ENCODE data around the gene DCLK3. TPM values are rescaled to one million over a fixed set of nuclear protein-coding genes. Genes with fewer than 3 reads are reported as not detected.

Gene DCLK3
- total RNA-seq, 1 donor from 2014 or later, result not detected

DNA sequence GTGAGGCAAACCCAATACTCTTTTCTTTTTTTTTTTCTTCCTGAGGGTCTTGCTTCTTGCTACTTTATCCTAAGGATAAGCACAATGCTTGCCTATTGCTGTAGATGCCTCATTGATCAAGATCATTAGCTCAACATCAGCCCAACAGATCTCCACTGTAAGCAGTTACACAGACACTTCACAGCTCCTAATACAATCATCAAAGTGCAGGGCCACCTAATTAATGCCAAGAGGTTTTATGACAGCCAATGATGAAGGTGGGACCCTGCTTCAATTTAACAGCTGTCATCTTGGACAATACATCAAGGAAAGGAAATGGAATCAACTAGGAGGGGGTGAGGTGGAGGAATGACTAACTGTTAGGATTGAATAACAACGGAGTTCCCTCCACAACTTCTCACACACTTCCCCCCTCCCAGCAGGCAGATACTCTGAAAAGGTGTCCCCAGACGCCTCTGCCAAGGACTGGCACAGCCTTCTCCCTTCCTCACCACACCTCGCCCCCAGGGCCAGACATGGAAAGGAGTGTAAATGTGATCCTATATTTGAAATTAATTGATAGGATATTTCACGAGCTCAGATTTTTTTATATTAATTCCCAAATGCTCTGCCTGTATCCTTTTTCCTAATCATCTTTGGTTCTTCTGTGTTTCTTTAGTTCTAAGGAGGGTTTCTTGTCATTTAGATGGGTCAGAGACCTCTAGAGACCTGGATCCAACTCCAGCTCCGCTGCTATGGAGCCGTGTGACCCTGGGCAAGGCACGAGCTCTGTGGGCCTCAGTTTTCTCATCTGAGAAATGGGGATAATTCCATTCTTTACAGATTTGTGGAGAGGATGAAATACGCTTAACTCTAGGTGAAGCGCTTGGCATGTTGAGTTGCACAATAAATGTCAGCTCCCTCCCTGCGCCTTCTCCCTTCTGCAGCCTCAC, 1.2 kb downstream of the DCLK3 start:
- no peak for DNase-seq (ENCODE audit: low spot score in 2 of 2)
- peaks cover 0 to 2% of the 10 kb centered on the region in 2 donors for H3K4me1 ChIP-seq
- H3K9me3 ChIP-seq, result no peaks in the 10 kb centered on the region
- H3K27ac ChIP-seq, result no peak overlapping the region
- H3K27me3 ChIP-seq, result peaks cover 5% of the 10 kb centered on the region
- TF ChIP-seq, protein P1, sequence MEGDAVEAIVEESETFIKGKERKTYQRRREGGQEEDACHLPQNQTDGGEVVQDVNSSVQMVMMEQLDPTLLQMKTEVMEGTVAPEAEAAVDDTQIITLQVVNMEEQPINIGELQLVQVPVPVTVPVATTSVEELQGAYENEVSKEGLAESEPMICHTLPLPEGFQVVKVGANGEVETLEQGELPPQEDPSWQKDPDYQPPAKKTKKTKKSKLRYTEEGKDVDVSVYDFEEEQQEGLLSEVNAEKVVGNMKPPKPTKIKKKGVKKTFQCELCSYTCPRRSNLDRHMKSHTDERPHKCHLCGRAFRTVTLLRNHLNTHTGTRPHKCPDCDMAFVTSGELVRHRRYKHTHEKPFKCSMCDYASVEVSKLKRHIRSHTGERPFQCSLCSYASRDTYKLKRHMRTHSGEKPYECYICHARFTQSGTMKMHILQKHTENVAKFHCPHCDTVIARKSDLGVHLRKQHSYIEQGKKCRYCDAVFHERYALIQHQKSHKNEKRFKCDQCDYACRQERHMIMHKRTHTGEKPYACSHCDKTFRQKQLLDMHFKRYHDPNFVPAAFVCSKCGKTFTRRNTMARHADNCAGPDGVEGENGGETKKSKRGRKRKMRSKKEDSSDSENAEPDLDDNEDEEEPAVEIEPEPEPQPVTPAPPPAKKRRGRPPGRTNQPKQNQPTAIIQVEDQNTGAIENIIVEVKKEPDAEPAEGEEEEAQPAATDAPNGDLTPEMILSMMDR (IDR thresholded peaks at IDR 0.05), result no peak
- no peaks in the 10 kb centered on the region for H3K36me3 ChIP-seq
- intact Hi-C loops (cut with DNase I), result no loop called here
- no peak overlapping the region for H3K4me3 ChIP-seq

DNA sequence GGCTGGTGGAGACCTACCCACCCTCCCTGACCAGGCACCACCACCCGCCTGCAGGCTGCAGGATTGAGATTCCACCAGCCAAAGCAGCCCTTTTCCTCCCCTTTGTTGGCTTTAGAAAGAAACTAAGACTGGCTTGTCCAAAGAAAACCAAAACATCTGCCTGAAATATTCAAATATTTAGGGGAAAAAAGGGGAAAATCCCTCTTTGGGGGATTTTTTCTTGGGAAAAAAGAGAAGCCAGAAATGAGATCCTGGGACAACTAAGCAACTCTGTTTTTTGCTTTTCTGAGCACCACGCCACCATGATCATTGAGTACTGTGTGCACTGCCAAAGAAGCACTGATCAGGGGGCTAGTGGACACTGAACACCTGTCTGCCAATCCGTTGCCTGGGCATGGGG, 2.6 kb downstream of the DCLK3 start:
- Histone ChIP-seq H3K27ac (no peak overlapping the region), H3K9me3 (no peaks in the 10 kb centered on the region), H3K4me1 (peaks cover 0 to 2% of the 10 kb centered on the region in 2 donors), H3K27me3 (peaks cover 5% of the 10 kb centered on the region), H3K4me3 (no peak overlapping the region), H3K36me3 (no peaks in the 10 kb centered on the region)
- intact Hi-C loops (cut with DNase I), result no loop called here
- no peak for DNase-seq (ENCODE audit: low spot score in 2 of 2)
- TF ChIP-seq, protein P1 (IDR thresholded peaks at IDR 0.05), result no peak

DNA sequence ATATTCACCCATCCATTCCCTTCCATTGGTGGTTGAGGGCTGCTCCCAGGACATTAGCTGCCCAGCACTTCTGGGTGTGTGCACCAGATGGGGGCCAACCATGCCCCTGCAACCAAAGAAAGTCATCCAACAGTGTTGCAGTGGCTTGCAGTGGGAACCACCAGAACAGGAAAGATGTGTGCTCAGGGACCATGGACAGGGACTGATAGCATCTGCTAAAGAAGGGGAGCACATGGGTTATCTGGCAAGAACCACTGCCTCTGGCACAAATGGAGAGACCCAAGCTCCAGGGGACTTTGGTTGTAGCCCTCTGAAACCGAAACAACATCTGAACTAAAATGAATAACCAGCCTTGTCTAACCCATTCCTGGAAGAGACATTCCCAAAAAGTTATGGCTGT, 8.1 kb downstream of the DCLK3 start:
- H3K36me3 ChIP-seq, result no peaks in the 10 kb centered on the region
- TF ChIP-seq, protein P1 (IDR thresholded peaks at IDR 0.05), result no peak
- H3K27ac ChIP-seq, result no peak overlapping the region
- H3K27me3 ChIP-seq, result no peaks in the 10 kb centered on the region
- H3K4me1 ChIP-seq, result no peaks in the 10 kb centered on the region
- no peak for DNase-seq (ENCODE audit: low spot score in 2 of 2)
- intact Hi-C loops (cut with DNase I), result no loop called here
- no peak overlapping the region for H3K4me3 ChIP-seq
- no peaks in the 10 kb centered on the region for H3K9me3 ChIP-seq

DNA sequence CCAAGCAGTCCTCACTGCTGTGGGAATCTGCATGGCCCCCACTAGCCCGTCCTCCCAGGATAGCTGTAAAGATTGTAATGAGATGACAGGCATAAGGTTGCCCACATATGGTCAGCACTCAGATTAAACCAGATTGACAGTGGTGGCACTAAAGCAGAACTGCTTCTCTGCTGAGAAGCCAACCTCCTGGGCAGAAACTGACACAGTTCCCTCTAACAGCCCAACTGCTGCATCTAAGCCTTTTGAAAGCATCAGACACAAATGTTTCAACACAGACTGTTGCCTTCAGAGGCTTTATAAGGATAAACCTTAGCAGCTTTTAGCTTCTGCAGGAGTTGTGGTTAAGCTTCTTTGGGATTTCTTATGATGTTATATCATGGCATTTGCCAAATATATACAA, 13.0 kb downstream of the DCLK3 start:
- TF ChIP-seq, protein P1 (IDR thresholded peaks at IDR 0.05), result no peak
- intact Hi-C loops (cut with DNase I), result no loop called here
- H3K9me3 ChIP-seq, result no peaks in the 10 kb centered on the region

DNA sequence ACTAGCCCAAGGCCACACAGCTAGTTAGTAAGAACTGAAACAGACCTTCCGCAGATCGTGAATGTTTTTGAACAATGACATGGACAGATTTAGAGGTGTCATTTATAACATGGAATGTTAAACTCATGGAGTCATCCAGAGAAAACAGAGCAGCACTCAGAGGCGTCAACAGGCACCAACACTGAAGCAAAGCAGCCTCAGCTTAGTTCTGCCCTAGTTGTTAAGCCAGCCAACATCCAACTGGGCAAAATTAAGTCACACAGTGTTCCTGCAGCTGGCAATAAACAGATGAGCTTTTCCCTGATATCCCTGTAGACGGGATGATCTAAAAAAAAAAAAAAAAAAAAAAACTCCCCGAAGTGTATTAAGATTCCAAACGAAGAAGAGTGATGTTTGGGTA, 13.6 kb downstream of the DCLK3 start:
- H3K27ac ChIP-seq, result no peak overlapping the region
- TF ChIP-seq, protein P1 (IDR thresholded peaks at IDR 0.05), result no peak
- DNase-seq (ENCODE audit: low spot score in 2 of 2), result no peak
- H3K4me1 ChIP-seq, result no peaks in the 10 kb centered on the region
- intact Hi-C loops (cut with DNase I), result no loop called here
- no peaks in the 10 kb centered on the region for H3K27me3 ChIP-seq
- no peak overlapping the region for H3K4me3 ChIP-seq
- no peaks in the 10 kb centered on the region for H3K9me3 ChIP-seq
- H3K36me3 ChIP-seq, result no peaks in the 10 kb centered on the region

More for the DNA sequence above, 13.0 kb downstream of the DCLK3 start:
- no peaks in the 10 kb centered on the region for H3K4me1 ChIP-seq
- DNase-seq (ENCODE audit: low spot score in 2 of 2), result no peak
- no peaks in the 10 kb centered on the region for H3K27me3 ChIP-seq
- no peaks in the 10 kb centered on the region for H3K36me3 ChIP-seq
- no peak overlapping the region for H3K4me3 ChIP-seq
- no peak overlapping the region for H3K27ac ChIP-seq
